ENCODE measurements around the gene ZNF266.
A peak's percentile ranks its signal among the peaks of the same experiment; 100 is the strongest.

ZNF266 gene

GRCh38 chr19:9435279-9436268, at the start of gene ZNF266:
Gene ZNF266, minus strand, starts transcription at chr19:9435573. Its CDS starts 15,484 bp downstream, at chr19:9420089.
- peak; percentile 82 for DNase-seq

- no peak for DNase-seq
Measured at GRCh38 chr19:9485140-9485539, 49.8 kb upstream of the ZNF266 start.

DNA sequence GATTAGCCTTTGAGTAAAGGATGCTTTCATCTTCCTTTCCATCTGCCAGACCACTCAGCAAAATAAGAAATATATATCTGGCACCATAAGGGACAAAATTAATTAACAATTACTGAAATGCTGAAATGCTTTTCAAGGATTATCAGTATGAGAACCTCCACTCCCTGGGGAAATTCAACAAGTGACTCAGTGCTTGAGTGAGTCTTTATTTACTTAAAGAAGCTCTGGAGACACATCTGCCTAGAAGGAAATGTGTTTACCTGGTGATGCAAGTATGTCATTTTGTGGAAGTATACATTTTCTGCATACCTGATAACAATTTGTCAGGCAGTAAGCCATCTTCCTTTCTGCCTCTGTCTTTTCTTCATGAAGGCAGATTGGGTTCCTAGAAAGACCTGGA, 39.6 kb upstream of the ZNF266 start:
- DNase-seq = no peak

DNA sequence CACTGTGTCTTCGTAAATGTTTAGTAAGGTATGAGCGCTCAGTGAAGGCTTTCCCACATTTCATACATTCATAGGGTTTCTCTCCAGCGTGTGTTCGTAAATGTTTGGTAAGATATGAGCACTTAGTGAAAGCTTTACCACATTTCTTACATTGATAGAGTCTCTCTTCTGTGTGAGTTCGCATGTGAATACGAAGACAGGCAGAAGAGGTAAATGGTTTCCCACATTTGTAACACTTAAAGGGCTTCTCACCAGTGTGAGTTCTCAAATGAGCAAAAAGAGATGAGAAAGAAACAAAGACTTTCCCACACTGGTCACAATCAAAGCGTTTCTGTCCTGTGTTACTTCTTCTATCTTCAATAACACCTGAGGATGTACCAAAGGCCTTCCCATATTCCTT, 31.8 kb upstream of the ZNF266 start:
- no peak for DNase-seq

DNA sequence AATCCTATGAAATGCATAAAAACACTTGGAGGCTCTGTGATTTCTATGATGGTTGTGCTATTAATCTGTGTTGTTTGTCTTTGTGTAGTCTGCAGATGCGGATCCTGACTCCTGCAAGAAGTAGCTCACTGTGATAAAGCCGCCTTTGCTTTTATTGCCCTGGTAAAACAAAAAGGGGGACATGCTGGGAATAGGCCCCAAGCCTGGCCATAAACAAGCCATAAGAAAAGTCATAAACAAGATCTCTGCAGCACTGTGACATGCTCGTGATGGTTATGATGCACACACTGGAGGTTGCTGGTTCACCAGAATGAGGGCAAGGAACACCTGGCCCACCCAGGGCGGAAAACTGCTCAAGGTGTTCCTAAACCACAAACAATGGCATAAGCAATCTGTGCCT, 26.6 kb upstream of the ZNF266 start:
- DNase-seq = no peak

GRCh38 chr19:9456018-9456689, 20.8 kb upstream of the ZNF266 start:
- DNase-seq = no peak

GRCh38 chr19:9453953-9454352, 18.6 kb upstream of the ZNF266 start:
- DNase-seq = no peak

- DNase-seq = no peak
Measured at GRCh38 chr19:9445037-9445436, 9.7 kb upstream of the ZNF266 start.

GRCh38 chr19:9436358-9436757, 985 bp upstream of the ZNF266 start:
- no peak for DNase-seq

DNA sequence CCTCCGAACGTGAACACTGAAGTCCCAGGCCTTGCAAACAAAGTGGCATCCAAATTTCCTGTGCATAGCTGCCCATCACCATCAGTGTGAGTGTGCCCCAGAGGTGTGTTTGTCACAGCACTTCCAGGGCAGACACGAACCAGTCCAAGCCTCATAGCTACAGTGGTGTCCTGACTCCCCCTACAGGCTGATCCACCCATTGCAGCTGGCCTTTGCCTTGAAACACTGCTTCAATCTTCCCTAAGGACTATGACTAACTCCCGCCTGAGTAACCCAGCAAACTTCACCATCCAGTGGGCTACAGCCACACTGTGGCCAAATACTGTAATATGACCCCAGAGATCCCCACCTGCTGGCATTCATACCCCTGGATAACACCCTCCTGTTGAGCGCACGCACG, 3.9 kb downstream of the ZNF266 start:
- peak; percentile 16 for DNase-seq

DNA sequence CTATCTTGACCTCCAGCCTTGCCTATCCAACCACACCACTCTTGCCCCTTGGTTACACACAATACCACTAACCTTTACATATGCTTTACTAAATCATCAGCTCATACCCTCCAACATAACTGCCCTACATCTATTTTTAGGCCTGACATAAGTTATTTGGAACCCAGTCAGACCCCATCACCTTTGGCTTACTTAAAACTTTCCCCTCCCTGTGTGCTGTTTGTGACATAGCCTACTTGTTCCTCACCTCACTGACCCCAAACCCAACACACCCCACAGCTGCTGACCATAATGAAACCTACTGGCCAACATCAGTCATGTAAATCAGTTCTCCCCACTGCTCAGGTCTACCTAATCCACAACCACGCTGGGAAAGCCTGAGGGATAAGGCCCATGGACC, 4.9 kb downstream of the ZNF266 start:
- DNase-seq = no peak

DNA sequence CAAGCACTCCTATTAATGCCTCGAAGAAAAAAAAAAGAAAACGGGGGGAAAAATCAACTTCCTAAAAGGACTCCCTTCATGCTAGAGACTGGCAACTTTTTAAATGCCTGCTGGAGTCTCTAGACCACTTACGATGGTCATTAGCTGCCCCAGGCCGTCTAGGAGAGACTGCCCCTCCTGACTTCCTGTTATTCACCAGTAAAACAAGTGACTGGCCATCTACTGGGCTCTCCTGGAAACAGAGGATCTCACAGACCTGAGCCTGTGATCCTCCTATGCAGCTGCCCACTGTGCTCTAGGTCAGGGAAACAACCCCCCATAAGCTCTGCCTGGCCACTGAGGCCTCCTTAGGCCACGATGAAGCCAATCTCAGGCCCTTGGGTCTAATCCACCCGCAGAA, 7.4 kb downstream of the ZNF266 start:
- DNase-seq = no peak

- no peak for DNase-seq
Measured at GRCh38 chr19:9413240-9413954, 22.0 kb downstream of the ZNF266 start.

DNA sequence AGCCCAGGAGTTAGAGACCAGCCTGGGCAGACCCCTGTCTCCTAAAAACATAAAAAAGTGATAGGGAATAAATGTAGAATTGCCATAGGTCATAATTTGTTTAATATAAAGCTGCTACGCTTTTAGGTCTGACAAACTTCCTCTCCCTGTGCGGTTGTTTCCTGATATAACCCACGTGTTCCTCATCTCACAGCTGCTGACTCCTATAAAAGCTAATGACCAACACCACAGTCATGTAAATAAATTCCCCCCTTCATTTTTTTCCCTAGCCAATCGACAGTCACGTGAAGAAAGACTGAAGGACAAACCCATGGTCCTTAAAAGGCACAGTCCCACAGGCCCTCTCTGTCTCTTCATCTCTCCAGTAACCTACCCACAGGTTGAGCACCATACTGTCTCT, 27.5 kb downstream of the ZNF266 start:
- no peak for DNase-seq

GRCh38 chr19:9406798-9407352, 28.5 kb downstream of the ZNF266 start:
- DNase-seq = peak; percentile 79

GRCh38 chr19:9381361-9381785, 54.0 kb downstream of the ZNF266 start:
- no peak for DNase-seq

DNA sequence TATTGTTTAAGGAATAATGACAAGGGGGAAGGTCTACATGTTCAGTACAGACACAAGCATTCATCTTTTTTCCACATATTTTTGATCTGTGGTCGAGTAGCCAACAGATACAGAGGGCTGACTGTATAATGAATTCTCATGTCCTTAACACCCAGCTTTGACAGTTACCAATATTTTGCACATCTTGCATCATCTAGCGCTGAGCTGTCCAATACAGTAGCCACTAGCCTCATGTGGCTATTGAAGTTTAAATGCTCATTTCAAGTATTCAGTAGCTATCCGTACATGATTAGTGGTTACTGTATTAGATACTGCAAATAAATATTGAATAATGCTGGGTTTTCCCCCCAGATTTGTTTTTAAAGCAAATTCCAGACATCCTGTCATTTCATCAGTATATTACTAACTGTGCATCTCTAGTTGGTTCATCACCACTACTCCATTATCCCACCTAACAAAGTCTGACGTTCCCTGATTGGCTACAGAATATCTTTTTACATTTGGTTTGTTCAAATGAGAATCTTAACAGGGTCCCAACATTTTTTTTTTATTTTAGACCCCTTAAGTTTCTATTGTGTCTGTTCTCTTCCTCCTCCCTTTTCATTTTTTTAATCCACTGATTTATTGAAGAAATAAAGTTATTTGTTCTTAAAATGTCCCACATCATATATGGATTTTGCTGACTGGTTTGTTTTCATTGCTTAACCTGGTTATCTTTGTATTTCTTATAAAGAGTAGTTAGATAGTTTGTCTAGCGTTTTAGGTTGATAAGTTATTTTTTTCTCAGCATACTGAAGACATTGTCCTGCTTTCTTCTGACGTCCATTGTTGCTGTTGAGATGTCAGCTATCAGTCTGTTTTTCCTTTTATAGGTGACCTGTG, 64.4 kb downstream of the ZNF266 start:
- DNase-seq = no peak

GRCh38 chr19:9362905-9363304, 72.5 kb downstream of the ZNF266 start, which contains the start of gene ZNF177:
Gene ZNF177, plus strand, starts transcription at chr19:9363013. Its CDS starts 15,299 bp downstream, at chr19:9378312.
- DNase-seq = no peak
